ENCODE results near the gene ADAMTSL3. TPM values are rescaled to one million over a fixed set of nuclear protein-coding genes. Genes with fewer than 3 reads are reported as not detected.

The ADAMTSL3 gene, protein sequence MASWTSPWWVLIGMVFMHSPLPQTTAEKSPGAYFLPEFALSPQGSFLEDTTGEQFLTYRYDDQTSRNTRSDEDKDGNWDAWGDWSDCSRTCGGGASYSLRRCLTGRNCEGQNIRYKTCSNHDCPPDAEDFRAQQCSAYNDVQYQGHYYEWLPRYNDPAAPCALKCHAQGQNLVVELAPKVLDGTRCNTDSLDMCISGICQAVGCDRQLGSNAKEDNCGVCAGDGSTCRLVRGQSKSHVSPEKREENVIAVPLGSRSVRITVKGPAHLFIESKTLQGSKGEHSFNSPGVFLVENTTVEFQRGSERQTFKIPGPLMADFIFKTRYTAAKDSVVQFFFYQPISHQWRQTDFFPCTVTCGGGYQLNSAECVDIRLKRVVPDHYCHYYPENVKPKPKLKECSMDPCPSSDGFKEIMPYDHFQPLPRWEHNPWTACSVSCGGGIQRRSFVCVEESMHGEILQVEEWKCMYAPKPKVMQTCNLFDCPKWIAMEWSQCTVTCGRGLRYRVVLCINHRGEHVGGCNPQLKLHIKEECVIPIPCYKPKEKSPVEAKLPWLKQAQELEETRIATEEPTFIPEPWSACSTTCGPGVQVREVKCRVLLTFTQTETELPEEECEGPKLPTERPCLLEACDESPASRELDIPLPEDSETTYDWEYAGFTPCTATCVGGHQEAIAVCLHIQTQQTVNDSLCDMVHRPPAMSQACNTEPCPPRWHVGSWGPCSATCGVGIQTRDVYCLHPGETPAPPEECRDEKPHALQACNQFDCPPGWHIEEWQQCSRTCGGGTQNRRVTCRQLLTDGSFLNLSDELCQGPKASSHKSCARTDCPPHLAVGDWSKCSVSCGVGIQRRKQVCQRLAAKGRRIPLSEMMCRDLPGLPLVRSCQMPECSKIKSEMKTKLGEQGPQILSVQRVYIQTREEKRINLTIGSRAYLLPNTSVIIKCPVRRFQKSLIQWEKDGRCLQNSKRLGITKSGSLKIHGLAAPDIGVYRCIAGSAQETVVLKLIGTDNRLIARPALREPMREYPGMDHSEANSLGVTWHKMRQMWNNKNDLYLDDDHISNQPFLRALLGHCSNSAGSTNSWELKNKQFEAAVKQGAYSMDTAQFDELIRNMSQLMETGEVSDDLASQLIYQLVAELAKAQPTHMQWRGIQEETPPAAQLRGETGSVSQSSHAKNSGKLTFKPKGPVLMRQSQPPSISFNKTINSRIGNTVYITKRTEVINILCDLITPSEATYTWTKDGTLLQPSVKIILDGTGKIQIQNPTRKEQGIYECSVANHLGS (N-terminal part only)
- total RNA-seq = 11.1 and 20.7 TPM in 2 replicates

DNA sequence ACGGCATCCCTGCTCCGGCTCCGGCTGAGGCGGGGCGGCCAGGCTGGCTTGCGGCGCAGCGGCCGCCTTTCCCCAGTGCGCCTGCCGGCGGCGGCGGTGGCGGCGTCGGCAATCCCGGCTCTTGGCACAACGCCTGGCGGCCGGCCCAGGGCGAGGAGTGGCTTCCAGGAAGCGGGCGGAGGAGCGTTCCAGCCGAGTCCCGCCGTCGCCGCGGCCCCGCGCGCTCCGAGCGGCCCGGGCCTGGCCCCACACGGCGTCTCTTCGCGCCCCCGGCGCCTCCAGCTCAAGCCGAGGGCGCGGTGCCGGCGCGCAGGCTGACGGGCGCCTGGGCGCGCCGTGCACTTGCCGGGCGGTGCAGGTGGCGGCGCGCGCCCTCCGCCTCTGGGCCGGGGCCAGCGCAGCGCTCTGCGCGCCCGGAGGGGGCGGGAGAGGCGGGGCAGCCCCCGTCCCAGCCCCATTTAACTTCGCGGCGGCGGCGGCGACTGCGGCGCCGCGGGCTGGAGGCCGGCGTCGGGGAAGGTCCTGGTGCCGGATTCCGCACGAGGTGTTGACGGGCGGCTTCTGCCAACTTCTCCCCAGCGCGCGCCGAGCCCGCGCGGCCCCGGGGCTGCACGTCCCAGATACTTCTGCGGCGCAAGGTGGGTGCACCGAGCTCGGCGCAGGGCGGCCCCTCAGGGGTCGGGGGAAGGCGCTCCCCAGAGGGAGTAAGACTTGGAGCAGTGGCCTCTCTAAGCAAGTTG is at the start of gene ADAMTSL3:
Gene ADAMTSL3 (plus strand): TSS at position 485 of the 740 bp plus-strand sequence. CDS start 1,639 bp downstream, outside the sequence.
- DNase-seq (ENCODE audit: low read depth) = peak; percentile 22

DNA sequence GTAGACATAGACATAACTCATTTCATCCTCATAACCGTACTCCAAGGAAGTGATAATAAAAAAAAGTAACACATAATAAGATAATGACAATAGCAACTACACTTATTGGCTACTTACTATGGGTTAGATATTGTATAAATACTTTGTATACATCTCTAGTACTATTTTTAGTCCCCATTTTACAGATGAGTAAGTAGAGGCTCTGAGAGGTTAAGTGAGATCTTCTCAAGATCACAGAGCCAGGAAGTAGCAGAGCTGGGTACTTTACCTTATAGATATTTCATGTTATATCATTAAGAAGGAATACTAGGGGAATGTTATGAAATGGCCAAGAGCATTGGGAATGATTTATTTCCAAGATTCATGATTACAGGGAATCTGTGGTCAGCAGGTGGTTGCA is 49.4 kb upstream of the ADAMTSL3 start:
- no peak for DNase-seq (ENCODE audit: low read depth)

DNA sequence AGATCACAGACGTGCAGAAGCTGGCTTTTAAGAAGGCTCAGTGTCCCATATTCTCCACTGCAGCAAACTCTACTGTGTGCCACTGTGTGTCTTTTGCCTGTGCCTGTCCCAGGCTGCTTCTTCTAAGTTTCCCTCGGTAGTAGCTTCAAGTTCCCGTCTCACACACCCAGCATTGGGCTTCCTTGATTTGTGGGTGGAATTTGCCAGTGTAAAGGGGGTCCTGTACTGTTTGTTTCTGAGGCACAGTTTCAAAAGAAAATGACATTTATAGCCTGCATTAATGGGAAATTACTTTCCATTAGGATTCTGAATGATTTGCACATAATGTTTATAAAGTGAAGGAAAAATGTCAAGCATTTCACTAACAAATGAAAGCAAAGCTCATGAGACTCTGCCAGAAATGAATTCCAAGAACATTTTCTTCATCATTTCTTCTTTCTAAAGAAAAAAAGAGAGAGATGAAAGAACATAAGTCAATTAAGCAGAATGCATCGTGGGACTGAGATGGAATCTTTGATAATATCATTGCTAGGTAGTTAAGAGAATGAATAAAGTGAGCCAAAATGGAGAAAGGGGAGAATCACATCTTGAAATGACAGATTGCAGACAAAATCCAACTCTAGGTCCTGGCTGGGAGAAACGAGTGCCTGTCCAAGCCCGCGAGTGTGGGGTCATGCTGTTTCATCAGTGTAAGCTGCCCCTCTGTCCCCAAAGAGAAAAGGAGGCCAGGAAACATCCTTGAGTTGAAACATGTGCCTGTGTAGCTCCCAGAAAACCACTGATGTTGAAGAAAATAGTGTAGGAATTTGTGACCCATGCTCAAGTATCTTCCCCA is 48.6 kb upstream of the ADAMTSL3 start:
- no peak for DNase-seq (ENCODE audit: low read depth)

DNA sequence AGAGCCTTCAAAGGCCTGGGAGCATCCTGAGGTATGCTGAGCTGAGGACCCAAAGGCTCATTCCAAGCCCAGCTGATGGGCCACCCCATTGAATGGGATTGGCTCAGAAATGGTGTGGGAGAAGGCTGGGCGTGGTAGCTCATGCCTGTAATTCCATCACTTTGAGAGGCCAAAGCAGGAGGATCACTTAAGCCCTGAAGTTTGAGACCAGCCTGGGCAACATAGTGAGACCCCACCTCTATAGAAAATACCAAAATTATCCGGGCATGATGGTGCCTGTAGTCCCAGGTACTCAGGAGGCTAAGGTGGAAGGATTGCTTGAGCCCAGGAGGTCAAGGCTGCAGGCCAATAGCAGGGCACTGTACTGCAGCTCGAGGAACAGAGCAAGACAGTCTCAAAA is 43.8 kb upstream of the ADAMTSL3 start:
- DNase-seq (ENCODE audit: low read depth) = no peak

DNA sequence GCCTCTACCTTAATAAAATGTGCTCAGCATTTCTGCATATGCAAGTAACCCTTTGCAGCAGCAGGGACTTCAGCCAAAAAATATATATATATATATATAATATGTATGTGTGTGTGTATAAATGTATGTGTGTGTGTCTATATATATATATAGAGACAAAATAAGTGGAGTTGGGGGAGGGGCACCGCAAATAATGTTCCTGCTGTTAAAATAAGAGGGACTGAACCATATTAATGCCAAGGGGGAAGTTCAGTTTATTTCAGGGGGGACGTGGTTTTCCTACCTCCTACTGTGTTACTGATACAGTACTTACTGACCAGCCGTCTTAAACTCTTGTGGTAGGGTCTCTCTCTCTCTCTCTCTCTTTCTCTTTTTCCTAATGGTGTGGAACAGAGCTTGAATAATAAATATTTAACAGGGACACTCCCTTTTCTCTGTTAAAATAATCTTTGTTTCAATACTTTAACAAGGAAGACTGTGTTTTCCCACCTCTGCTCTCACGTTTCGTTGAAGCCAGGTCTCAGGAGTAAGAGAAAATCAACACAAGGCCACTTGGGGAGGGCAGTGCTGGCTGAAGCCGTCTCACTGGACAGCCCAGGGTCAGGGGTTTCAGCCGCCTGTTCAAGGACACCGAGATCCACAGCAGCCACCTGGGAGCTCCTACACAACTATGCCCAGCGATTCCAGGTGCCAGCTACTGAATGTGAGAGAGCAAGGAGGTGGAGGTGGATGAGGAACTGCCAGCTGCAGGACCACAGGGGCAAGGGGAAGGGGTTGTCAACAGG is 42.8 kb upstream of the ADAMTSL3 start:
- DNase-seq (ENCODE audit: low read depth) = peak; percentile 73

DNA sequence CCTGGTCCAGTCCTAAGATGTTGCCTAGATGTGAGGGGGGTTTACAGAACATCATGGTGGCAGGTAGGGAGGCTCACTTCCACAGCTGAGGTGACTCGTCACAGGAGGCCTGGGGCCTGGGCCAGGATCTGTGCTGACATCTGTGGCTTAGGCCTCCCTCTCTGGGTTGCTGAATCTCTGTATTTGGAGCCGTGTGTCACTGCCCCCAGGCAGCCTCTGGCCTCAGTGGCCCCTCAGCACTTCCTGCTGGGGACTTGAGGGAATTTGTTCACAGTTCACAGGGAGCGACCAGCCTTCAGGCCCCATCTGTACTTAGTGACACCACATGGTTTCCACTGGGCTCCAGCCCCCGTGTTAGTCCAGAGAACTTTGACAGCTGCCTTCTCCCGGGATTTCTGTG is 41.7 kb upstream of the ADAMTSL3 start:
- peak; percentile 16 for DNase-seq (ENCODE audit: low read depth)

DNA sequence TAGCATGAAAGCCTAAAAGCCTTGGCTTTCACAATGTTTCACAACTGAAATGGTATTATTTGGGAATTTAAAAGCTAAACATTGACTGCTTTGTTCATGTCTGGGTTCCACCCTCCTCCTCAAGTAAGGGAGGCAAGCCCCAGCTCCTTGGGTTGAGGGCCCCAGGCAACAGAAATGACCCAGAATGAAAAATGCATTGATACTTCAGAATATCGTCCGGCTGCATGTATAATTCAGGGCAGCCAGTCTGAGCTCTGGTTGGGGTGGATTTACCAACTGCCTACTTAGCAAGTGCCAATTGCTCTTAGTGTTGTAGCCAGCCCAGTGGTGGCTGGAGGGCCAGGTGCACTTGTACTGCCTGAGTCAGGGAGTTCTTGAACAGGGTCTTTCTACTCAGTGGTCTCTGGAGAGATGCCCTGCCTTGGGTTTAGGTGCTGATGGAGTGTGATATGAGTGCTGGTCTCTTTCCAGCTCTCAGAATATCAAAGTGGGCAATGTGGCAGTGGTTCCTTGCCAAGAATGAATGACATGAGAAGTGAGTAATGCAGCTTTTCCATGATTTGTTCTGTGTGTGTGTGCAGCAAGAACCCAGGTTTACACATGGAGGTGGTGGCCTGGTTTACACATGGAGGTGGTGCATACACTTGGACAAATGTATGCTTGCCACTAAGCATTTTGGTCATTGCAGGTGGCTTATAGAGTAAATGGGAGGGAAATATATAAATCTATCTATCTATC is 40.9 kb upstream of the ADAMTSL3 start:
- DNase-seq (ENCODE audit: low read depth) = peak; percentile 54

DNA sequence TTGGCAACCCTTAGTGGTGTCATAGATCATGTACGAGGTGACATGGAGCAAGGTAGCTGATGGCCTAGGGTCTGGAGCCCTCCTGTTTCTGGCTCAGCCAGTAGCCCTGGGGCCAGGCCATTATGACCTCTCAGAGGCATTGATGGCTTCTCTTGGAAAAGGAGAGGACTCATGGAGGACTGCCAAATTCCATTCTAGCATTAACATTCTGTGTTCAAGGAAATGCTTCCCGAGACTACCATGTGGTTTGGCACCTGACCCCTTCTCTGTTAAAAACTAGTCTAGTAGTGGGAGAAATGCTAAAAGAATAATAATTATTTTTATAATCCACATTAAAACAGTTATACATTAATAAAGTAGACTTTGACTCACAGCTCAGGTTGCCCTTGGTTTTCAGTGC is 40.2 kb upstream of the ADAMTSL3 start:
- DNase-seq (ENCODE audit: low read depth) = peak; percentile 94

DNA sequence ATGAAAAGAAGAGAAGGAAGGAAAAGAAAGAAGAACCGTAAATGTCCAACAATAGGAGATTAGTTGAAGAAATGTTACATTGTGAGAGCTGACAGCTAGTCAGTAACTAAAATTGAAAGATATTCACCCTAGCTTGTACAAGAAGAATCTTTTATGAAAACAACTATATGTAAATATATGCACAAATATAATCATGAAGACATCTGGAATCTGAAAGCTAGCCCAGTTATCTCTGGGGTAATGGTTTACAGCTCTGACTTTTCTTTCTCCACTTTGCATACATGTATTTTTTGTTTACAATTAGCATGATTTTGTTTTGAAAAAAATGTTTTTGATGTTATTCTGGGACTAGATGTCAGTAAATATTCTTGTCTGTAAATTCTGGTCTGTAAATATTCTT is 37.1 kb upstream of the ADAMTSL3 start:
- DNase-seq (ENCODE audit: low read depth) = no peak

DNA sequence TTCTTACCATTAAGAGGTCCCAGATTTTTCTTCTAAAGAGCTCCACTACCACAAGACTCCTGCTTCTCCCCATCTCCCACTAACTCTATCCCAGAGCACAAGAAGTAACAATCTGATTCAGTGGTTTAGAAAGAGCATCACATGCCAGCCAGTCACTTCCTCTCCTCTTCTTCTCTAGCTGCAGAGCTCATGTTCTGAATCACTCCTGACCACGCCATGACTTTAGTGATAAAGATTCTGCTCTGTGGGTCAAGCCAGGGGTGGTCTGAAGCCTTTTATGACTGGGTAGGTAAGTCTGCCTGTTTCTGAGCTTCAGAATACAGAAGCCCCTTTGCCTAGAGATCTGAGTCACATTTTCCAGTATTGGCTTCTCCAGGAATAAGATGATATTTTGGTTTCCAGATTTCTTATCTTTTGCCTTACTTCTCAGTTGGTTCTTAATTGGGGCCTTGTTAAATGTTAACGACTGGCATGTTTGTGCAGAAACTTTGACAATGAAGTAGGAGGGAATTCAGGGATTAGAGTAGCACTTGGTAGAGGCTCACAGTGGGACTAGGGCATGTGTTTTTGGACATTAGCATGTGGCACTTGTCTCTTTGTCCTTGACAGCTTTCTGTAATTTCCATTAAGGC is 27.6 kb upstream of the ADAMTSL3 start:
- peak; percentile 59 for DNase-seq (ENCODE audit: low read depth)

DNA sequence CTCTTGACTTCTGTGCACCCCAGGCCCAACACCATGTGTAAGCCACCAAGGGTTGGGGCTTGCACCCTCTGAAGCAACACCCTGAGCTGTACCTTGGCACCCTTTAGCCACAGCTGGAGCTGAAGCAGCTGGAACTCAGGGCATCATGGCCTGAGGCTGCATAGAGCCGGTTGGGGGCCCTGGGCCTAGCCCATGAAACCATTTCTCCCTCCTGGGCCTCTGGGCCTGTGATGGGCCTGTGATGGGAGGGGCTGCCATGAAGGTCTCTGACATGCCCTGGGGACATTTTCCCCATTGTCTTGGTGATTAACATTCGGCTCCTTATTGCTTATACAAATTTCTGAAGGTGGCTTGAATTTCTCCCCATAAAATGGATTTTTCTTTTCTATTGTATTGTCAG is 22.4 kb upstream of the ADAMTSL3 start:
- no peak for DNase-seq (ENCODE audit: low read depth)

DNA sequence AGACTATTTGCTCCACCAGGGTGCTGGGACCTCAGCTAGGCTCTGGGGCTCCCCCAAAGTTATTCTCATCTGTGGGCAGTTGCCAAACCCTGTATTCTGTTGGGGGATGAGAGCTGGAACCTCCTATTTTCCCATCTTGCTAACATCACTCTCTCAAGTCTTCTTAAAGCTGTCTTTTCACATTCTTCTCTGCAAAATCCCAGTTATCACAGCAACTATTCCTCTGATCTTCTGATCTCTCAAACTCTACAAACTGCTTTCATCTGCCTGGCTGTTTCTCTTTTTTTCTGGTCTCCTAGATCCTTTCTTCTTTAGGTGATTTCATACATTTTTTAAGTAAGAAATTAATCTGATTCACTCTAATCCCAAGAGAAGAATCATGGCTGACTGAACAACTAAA is 10.7 kb upstream of the ADAMTSL3 start:
- DNase-seq (ENCODE audit: low read depth) = no peak

DNA sequence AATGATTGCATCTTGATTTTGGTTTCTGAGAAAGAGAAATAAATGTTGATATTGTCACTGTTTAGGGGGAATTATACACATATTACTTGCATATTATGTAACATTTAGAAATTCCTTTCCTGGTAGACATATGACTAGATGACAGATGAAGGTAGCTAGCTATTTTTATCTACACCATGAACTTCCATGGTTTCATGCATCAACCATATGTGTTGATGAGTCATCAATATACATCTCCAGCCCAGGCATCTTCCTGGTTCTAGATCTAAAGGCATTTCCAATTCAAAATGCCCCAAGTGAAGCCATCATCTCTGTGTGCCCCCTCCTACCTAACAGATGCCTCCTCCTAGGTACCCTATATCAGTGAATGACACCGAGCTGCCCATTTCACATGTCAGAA is 9.5 kb upstream of the ADAMTSL3 start:
- DNase-seq (ENCODE audit: low read depth) = no peak

DNA sequence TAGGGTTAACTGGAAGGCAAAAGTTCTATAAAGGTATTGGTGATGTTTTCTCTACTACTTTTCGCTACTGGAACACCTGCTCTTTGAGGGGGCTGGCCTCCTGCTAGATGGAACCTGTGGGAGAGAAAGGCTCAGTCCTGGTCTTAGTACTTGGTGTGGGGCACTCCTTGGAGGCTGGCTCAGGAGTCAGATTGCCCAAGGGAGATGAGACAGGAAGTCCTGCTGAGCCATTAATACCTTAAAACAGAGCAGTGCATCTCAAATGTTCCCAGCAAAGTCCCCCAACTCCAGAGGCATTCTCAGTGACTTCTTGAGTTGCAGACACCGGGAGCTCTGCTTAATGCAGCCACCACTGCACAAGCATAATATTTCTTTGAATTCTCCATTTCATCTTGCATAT is 3.1 kb upstream of the ADAMTSL3 start:
- no peak for DNase-seq (ENCODE audit: low read depth)

DNA sequence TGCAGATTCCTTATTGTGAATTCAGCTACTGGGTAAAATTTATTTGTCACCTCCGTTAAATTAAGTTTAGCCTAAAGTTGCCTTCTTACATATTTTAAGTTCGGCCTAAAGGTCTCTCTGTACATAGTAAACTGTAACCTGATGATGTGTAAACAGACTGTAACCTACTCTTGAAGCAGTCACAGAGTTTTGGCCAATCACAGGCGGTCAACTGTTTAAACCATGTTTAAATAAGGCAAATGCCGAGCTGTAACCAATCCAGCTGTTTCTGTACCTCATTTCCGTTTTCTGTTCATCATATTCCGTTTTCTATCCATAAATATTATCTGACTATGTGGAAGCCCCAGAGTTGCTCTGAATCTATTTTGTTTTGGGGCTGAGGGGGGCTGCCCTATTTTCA is 2.4 kb upstream of the ADAMTSL3 start:
- no peak for DNase-seq (ENCODE audit: low read depth)

DNA sequence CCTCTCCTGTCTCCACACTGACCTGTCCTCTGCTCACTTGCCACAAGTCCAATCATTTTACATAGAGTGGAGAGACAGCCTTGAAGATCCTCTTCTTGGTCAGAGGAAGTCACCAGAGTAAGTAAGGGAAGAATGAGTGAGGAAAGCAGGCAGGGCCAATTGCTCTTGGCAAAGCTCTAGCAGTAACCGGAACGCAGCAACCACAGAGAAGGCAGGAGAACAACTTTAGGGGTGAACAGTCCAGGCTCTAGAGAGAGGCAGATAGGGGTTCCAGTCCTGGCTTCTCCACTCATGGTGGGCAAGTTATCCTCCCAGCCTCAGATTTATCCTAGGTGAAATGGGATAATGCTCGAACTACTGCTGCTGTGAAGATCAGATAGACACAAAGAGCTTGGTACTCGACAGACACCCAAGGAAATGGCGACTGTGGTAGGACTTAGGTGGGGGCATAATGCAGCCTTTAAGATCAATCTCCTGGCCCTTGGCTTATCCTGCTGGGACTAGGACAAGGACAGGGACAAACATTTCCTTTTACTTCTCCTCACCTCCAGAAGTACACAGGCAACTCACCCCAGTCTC is 1.2 kb upstream of the ADAMTSL3 start:
- no peak for DNase-seq (ENCODE audit: low read depth)

DNA sequence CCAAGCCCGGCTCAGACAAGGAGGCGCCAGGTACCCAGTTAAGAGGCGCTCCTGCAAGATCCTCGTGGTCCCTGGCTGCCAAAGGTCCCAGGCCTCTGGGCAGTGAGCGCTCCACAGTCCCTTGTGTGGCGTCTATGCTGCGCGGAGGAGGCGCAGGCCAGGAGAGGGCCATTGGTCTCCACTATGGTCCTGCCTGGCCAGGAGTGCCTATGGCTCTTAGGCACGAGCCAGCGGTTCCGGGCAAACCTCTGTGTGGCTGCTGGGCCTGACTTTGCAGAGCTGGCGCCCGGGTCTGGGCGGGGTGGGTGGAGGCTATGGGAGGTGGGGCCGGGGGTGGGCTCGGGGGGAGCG is 660 bp upstream of the ADAMTSL3 start:
- DNase-seq (ENCODE audit: low read depth) = no peak

All from renal cortical epithelial cell (primary cell).